ENCODE data around the gene AAR2.

Gene AAR2

DNA sequence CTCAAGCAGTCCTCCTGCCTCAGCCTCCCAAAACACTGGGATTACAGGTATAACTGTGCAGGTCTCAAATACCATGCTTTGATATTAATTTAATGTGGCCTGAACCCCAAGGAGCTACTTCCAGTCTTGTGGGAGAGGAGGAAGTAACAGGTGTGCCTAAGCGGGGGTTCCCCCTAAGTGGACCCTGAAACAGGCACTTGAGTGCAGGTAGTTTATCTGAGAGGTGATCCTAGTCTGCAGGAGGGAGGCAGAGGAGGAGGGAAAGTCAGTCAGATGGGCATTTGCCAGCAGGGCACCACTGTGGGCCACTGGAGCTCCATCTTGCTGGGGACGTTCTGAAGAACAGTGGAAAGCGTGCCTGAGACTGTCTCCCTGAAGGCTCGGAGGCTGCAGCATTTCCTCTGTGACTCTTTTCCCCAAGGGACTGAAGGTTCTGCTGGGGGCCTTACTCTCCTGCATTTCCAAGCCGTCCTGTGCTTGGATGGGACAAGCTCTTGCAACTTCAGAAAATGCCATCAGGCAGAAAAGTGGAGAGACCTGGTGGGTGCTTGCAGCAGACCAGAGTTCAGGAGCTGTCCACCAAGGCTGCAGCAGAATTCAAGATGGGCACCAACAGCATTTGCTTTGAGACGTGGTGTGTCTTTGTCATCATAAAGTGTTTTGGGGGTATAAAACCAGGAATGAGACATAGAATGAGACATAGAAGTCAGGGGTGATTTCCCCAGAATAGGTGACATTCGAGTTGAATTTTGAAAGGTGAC lies 65.3 kb downstream of the AAR2 start:
- Histone ChIP-seq H3K4me3 (replicated peaks; ENCODE audit: insufficient read depth, low read length) (no peak overlapping the region), H3K27ac (replicated peaks) (no peak overlapping the region), H3K27me3 (ENCODE audit: insufficient read depth, poor library complexity, severe bottlenecking) (peaks cover 32% of the 10 kb centered on the region)
- no peak for DNase-seq (ENCODE audit: low read depth in 1 of 2, low spot score in 1 of 2)
- no peak for TF ChIP-seq GABPA (IDR thresholded peaks at IDR 0.05; ENCODE audit: low read depth)
- TF ChIP-seq POLR2AphosphoS5 (IDR thresholded peaks at IDR 0.05; ENCODE audit: low read depth), result no peak
- no peak for TF ChIP-seq CTCF (IDR thresholded peaks at IDR 0.05; ENCODE audit: insufficient read depth, low read length)
- TF ChIP-seq, protein P1, sequence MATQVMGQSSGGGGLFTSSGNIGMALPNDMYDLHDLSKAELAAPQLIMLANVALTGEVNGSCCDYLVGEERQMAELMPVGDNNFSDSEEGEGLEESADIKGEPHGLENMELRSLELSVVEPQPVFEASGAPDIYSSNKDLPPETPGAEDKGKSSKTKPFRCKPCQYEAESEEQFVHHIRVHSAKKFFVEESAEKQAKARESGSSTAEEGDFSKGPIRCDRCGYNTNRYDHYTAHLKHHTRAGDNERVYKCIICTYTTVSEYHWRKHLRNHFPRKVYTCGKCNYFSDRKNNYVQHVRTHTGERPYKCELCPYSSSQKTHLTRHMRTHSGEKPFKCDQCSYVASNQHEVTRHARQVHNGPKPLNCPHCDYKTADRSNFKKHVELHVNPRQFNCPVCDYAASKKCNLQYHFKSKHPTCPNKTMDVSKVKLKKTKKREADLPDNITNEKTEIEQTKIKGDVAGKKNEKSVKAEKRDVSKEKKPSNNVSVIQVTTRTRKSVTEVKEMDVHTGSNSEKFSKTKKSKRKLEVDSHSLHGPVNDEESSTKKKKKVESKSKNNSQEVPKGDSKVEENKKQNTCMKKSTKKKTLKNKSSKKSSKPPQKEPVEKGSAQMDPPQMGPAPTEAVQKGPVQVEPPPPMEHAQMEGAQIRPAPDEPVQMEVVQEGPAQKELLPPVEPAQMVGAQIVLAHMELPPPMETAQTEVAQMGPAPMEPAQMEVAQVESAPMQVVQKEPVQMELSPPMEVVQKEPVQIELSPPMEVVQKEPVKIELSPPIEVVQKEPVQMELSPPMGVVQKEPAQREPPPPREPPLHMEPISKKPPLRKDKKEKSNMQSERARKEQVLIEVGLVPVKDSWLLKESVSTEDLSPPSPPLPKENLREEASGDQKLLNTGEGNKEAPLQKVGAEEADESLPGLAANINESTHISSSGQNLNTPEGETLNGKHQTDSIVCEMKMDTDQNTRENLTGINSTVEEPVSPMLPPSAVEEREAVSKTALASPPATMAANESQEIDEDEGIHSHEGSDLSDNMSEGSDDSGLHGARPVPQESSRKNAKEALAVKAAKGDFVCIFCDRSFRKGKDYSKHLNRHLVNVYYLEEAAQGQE (IDR thresholded peaks at IDR 0.05; ENCODE audit: insufficient replicate concordance, low read depth), result no peak
- TF ChIP-seq SPI1 (IDR thresholded peaks at IDR 0.05; ENCODE audit: borderline replicate concordance, low read depth), result no peak

- no peak for DNase-seq (ENCODE audit: low read depth in 1 of 2, low spot score in 1 of 2)
- H3K27ac ChIP-seq (replicated peaks), result no peak overlapping the region
- H3K4me3 ChIP-seq (replicated peaks; ENCODE audit: insufficient read depth, low read length), result no peak overlapping the region
- peaks cover 46% of the 10 kb centered on the region for H3K27me3 ChIP-seq (ENCODE audit: insufficient read depth, poor library complexity, severe bottlenecking)
- TF ChIP-seq GABPA (IDR thresholded peaks at IDR 0.05; ENCODE audit: low read depth) (no peak), POLR2AphosphoS5 (IDR thresholded peaks at IDR 0.05; ENCODE audit: low read depth) (no peak), SPI1 (IDR thresholded peaks at IDR 0.05; ENCODE audit: borderline replicate concordance, low read depth) (peak; percentile 60), CTCF (IDR thresholded peaks at IDR 0.05; ENCODE audit: insufficient read depth, low read length) (no peak)
These were observed 66.8 kb downstream of the AAR2 start for GRCh38 chr20:36303020-36303595.

DNA sequence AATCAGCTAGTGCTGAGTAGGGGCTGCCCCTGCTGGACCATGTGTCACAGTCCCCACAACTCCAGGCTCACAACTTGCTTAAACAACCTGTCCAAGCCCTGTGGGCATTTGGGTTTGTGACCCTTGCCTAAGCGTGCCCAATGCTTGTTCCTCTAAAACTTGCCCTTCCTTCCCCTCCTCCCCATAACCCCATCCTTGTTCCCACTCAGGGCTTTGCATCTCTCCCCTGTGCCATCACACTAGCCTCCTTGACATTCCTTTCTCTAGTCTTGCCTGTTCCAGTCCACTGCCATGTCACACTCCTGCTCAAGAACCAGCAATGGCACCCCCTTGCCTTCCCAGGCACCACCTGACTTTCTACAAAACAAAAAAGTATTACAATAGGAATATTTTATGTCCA lies 67.6 kb downstream of the AAR2 start:
- H3K27ac ChIP-seq (replicated peaks), result no peak overlapping the region
- H3K4me3 ChIP-seq (replicated peaks; ENCODE audit: insufficient read depth, low read length), result no peak overlapping the region
- no peak for TF ChIP-seq GABPA (IDR thresholded peaks at IDR 0.05; ENCODE audit: low read depth)
- DNase-seq (ENCODE audit: low read depth in 1 of 2, low spot score in 1 of 2), result no peak
- H3K27me3 ChIP-seq (ENCODE audit: insufficient read depth, poor library complexity, severe bottlenecking), result peaks cover 48% of the 10 kb centered on the region

- H3K4me3 ChIP-seq (replicated peaks; ENCODE audit: insufficient read depth, low read length), result no peak overlapping the region
These were observed 68.7 kb downstream of the AAR2 start for GRCh38 chr20:36304786-36305495.

More at GRCh38 chr20:36304786-36305495, 68.7 kb downstream of the AAR2 start:
- TF ChIP-seq, protein P1 (IDR thresholded peaks at IDR 0.05; ENCODE audit: insufficient replicate concordance, low read depth), result peak; percentile 74
- TF ChIP-seq POLR2AphosphoS5 (IDR thresholded peaks at IDR 0.05; ENCODE audit: low read depth) (no peak), GABPA (IDR thresholded peaks at IDR 0.05; ENCODE audit: low read depth) (no peak)
- H3K27me3 ChIP-seq (ENCODE audit: insufficient read depth, poor library complexity, severe bottlenecking), result peaks cover 48% of the 10 kb centered on the region
- DNase-seq (ENCODE audit: low read depth in 1 of 2, low spot score in 1 of 2), result no peak
- H3K27ac ChIP-seq (replicated peaks), result no peak overlapping the region
